Activated gamma-delta T cell treated with anti-CD3 and anti-CD28 coated beads, Interleukin-2, amount 50 U/mL, for 16 hours (primary cell): ENCODE measurements around the gene SRPRB.

Experiments
- DNase-seq: peaks from one replicate; pipeline ENCODE4 v3.0.0-alpha.2; 2020; ENCODE audit warnings: low read depth

Gene SRPRB

DNA sequence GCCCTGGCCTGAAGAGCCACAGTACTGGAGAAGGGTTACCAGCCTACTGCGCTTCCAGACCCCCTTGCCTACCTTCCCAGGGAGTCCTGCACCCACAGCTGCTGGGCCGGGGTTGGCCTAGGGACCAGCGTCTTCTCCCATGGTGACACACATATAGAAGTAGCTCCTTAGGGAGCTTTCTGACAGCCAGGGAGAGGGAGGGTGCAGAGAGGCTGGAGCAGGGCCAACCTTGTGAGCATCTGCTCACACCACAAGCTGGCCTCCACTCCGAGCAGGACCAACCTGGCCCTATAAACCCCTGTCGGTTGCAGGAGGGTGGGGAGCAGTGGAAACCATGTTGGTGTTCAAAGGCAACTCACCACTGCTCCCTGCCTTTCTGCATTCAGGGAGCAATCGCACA is 35.2 kb downstream of the SRPRB start:
- DNase-seq, result no peak

- DNase-seq, result no peak
These were observed 35.6 kb downstream of the SRPRB start for GRCh38 chr3:133841196-133841595.

DNA sequence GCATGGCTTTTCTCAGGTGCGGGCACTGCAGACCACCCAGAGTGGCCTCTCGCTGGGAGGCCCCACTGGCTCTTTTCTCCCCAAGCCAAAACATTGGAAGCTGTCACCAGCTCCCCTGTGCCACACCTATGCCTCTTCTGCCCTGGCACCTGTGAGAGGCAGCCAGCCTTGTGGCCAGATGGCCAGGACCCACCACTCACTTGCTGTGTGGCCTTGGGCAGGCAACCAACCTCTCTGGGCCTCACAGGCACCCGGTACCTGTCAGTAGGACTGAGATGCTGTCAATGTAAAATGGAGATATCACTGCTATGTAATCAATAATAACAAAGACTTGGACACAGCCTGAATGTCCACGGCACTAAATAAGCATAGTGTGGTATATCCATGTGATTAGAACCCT is 36.5 kb downstream of the SRPRB start:
- DNase-seq, result no peak

DNA sequence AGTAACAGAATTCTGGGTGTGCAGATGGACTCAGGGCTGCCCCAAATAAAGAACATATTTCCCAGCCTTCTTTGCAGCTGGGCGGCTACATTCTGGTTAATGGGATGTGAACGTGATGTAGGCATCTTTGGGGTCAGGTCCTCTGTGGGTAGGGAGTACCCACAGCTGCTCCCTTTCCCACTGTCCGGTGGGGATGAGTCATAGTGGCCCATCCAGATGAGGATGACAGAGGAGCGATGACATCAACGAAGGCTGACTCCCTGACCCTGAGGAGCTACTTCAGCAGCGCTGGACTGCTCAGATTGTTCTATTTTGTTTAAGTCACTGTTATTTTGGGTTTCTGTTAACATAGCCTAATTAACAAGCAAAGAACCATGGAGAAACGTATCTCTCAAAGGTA is 38.0 kb downstream of the SRPRB start:
- DNase-seq, result no peak

DNA sequence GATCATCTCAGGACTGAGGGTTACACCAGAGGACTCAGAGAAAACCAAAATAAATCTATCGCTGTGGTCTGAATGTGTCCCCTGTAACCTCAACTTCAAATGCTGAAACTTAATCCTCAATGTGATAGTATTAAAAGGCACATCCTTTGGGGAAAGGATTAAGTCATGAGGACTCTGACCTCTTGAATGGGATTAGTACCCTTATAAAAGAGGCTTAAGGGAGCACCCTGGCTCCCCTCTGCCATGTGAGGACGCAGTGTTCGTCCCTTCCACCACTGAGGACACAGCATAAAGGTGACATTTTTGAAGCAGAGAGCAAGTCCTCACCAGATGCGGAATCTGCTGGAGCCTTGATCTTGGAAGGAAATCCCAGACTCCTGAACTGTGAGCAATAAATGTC is 39.5 kb downstream of the SRPRB start:
- DNase-seq, result no peak

- no peak for DNase-seq
These were observed 43.7 kb downstream of the SRPRB start for GRCh38 chr3:133849346-133849745.

- no peak for DNase-seq
These were observed 44.4 kb downstream of the SRPRB start for GRCh38 chr3:133850034-133850433.

GRCh38 chr3:133851266-133851906 is 45.8 kb downstream of the SRPRB start:
- no peak for DNase-seq

GRCh38 chr3:133851931-133852330 is 46.3 kb downstream of the SRPRB start:
- no peak for DNase-seq

DNA sequence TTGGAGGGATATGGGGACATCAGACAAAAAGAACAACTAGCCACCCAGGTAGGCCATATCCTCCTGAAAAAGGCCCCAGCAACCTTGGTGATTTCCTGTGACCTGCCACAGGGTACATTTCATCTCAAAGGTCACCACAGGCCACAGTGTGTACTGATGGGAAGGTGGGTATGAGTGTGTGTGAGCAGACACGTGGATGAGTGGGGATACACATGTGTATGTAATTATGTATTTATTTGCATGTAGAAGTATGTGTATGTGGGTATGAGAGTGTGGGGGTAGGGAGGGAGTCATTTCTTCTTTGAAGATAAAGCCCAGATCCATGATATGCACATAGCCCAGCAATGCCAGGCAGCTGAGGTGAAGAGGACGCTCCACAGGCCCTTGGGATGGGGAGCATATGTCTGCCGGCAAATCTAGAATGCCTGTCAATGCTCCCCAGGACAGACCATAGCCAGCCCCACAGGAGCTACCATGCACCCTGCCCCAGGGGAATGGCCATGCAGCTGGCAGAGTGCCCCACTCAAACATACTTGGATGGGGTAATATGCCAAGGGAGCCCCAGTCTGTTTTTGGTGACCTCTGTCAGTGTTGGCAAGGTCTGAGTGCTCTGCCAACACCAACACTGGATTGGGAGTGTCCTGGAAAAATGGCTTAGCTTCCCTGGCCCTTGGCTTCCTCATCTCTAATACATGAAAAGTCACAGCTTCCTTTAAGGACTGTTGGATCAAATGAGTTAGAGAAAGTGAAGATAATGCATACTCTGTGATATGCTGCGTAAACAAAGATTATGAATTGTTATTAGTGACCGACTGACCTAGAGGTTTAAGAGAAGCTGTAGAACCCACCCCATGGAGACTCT is 47.7 kb downstream of the SRPRB start:
- no peak for DNase-seq

DNA sequence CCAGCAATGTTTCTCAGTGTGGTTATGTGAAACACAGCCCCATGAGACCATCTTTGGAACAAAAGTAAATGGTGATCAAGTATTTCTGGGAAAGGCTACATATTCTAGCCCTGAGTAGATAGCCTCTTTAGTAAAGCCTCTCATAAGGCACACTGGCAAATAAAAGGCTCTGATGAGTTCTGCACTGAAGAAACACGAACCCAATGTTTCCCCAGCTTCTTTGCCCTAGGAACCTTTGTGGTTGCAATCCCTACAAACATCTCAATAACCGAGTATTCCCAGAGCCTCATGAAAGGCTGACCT is 48.3 kb downstream of the SRPRB start:
- DNase-seq, result no peak

DNA sequence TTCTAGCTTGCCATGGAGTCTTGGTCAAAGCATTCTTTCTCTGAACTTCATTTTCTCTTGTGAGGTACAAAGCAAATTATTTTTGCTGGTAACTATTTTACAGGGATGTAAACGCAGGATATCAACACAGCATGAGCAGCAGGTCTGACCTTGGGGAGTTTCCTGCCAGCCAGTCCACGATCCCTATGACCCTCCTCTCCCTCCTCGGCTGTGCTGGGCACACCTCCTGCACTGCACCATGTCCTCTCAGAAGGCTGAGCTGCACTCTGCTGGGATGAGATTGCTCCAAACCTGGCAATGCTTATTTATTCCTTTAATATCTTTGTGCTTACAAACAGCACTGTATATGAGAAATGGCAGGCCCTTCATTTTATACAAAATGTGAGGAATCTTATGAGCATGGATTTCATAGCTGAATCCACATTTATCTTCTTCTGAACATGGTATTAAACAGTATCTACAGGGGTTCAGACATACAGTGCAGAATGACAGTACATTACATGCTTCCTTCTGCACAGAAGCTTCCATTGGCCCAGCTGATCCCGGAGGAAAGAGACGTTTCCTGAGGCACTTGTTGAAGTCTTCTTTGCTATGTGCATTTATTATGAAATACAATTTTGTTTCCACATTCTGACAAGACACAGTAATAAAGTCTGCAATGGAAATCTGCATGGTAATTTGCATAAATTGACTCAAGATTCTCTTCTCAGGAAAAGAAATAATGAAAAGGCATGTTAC is 48.8 kb downstream of the SRPRB start:
- DNase-seq, result no peak

GRCh38 chr3:133855002-133855370 is 49.4 kb downstream of the SRPRB start:
- DNase-seq, result no peak

DNA sequence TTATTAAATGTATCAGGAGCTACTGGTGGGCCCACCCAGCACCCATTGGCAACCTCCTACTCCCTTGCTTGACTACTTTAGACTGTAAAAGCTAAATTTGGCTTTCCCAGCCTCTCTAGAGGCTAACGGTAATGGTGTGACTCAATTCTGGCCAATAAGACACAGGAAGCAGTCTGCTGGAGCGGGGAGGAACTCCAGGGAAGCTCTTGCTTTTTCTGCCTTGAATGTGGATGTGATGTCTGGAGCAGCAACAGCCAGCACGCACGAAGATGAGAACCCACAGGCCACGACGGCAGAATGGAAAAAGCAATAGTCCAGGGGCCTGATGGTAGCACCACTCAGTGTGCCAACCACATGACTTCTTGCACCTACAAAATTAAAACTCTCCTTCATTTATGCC is 50.2 kb downstream of the SRPRB start:
- no peak for DNase-seq

DNA sequence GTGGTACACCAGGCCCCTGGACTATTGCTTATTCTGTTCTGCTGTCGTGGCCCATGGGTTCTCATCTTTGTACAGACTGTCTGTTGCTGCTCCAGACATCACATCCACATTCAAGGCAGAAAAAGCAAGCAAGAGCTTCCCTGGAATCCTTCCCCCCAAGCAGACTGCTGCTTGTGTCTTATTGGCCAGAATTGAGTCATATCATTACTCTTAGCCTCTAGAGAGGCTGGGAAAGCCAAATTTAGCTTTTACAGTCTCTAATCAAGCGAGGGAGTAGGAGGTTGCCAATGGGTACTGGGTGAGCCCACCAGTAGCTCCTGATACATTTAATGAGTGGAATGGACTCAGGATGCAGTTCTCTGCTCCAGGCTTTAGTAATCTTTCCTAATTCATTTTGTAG is 50.7 kb downstream of the SRPRB start:
- no peak for DNase-seq

DNA sequence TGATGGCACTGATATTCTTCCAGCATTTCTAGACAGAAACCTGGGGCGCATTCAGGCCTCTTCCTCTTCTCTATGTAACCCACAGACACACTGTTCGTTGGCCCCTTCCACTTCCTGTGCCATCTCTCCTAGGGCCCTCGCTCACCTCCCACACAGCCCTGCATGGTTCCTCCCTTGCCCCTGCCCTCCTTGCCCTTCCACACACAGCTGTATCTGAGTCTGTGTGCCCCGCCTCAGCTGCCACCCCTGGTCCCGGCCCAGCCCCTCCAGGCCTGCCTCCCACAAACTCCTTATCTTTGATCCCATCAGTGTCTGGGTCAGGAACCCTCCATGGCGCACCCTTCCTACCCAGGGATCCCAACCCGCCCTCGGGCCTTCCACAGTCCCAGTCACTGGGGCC is 52.2 kb downstream of the SRPRB start:
- no peak for DNase-seq

DNA sequence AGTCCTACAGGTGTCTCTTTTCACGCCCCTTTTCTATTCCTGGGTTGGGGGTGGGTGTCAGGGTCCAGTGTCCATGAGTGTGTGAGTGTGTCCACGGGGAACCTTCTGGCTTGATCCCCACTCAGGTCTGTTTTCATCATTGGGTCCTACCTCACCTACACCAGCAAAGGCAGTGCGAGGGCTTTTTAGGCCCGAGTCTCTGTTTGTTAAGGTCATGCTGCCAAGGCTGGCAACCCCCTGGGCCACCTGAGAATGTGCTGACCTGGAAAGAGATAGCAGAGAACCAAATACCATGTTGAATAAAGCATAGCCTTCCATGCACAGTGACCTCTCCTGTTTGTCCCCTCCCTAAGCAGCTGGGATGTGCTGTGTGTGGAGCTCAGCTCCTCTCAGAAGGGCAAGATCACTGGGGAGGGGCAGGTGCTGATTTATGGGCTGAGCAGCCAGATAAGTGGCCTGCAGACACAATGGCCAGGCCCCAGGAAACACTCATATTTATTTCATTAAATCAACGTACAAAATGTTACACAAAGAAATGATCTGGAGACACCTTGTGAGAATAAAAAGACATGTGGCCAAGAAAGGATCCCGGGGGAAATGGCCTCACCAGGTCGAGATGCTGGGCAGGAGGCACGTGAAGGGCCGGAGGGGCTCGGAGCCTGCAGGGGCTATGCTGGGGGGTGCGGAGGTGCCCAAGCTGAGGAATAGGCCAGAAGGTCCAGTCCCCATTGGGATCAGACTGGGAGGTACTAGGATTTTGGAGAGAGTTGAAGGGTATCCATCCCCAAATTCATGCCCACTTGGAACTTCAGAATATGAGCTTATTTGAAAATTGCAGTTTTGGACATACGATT is 54.0 kb downstream of the SRPRB start:
- no peak for DNase-seq

DNA sequence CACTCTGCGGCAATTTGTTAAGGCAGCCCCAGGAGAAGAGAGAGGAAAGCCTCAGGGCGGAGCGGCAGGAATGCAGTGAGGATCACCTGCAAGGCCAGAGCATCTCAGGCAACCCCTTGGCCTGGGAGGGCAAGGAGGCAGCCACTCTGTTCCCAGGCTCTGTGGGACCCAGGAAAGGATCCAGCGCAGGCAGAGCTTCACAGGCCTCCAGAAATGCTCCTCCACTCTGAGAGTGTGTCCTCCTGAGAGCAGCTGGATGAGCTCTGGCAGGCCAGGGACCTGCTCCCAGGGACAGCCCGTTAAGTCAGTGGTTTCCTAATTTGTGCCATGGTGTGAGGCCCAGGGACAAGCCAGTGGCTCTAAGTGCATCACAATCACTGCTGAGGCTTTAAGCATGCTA is 54.9 kb downstream of the SRPRB start:
- no peak for DNase-seq

DNA sequence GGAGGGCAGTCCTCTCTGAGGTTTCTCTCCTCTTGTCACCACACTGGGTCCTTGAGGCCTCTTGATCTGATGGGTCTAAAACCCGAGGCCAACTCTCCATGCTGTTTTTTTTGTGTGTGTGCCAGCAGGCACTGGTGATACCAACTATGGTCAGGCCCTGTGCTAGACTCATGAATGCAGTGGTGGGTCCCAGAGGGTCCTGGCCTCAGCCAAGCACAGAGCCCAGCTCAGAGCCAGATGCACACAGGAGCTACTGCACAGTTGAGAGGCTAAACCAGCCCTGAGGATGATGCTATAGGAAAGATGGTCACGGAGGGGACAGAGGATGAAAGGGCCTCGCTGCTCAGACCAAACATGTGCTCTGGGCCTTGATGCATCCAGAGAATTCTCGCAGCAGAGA is 56.5 kb downstream of the SRPRB start:
- DNase-seq, result no peak

DNA sequence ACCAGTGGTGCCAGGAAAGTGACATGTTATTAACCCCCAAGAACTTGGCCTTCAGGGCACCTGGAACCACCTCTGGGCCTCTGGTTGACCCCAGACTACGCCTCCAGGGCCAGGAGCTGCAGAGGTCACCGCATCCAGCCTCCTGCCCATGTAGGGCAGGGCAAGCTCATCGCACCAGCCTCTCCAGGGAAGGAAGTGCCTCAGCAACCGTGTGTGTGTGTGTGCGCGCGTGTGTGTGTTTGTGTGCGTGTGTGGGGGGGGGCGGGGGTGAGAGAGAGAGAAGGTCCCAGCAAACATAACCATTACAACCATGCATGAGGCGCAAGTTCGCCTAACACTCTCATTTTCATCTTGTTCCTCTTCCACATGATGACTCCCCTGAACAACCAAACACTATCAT is 58.3 kb downstream of the SRPRB start:
- no peak for DNase-seq

DNA sequence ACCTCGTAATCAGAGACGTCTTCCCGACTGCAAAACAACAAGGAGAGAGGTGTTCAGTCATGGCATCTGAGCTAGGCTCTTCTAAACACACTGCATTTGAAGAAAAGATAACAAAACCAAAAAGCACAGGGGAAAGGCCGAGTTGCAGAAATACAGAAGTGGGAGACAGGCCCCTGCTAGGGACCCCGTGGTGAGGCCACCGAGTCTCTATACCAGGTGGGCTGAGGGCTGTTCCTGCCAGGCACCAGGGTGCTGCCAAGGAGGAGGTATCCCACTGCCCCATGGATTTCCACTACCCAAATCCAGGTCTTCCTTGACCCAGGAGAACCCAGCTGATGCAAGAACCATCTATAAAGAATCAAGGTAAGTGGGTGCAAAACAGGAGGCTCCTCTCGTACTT is 59.0 kb downstream of the SRPRB start:
- no peak for DNase-seq

- no peak for DNase-seq
These were observed 59.7 kb downstream of the SRPRB start for GRCh38 chr3:133865136-133865855.
